H1 (cell line): ENCODE data around the gene ODF4. TPM values are rescaled to one million over a fixed set of nuclear protein-coding genes. Genes with fewer than 3 reads are reported as not detected.
"Not testable (repeated sequence)": the region's sequence is repeated elsewhere in the genome, so short reads cannot be mapped to it uniquely, and the experiment has no call there.

Experiments
- CTCF ChIA-PET: fragments of 300-600 bp; sonication (Branson Sonifier 250); formaldehyde crosslinking; loops from one replicate; lab custom pipeline; 2021; ENCODE audit not compliant: partially characterized antibody; lab: Charles Lee
- POLR2A ChIA-PET: fragments of 300-600 bp; sonication (Branson Sonifier 250); formaldehyde crosslinking; loops from one replicate; lab custom pipeline; 2021; ENCODE audit warnings: inconsistent platforms; ENCODE audit not compliant: partially characterized antibody; lab: Charles Lee
- DNase-seq, 2 experiments: peaks; one replicate each; pipeline versions ENCODE4 v3.0.0 to v3.0.0-alpha.2; 2010 to 2022; ENCODE audit warnings: low spot score in 2 of 2, low read depth in 1 of 2, mixed read lengths in 1 of 2
- FAIRE-seq: peaks from 2 replicates; lab custom pipeline; 2011; peaks lifted over from hg19 to GRCh38; lab: Jason Lieb, UNC
- H2AFZ ChIP-seq: 2 replicates; pipeline ENCODE4 v1.8.1; 2012; ENCODE audit warnings: low read length, inconsistent platforms
- H2AK5ac ChIP-seq: 2 replicates; pipeline ENCODE4 v1.6.1; 2013; ENCODE audit warnings: low read depth, low read length
- H2BK120ac ChIP-seq: replicated peaks from 2 replicates; pipeline ENCODE3; 2013; ENCODE audit warnings: low read depth, low read length, inconsistent platforms
- H2BK12ac ChIP-seq: 2 replicates; pipeline ENCODE4 v1.6.1; 2013; ENCODE audit warnings: low read depth, low read length
- H2BK15ac ChIP-seq: 2 replicates; pipeline ENCODE4 v1.6.1; 2013; ENCODE audit warnings: low read length
- H2BK20ac ChIP-seq: 2 replicates; pipeline ENCODE4 v1.6.1; 2013; ENCODE audit warnings: low read length
- H2BK5ac ChIP-seq: 2 replicates; pipeline ENCODE4 v1.6.1; 2013; ENCODE audit warnings: low read depth, low read length
- H3K14ac ChIP-seq: 2 replicates; pipeline ENCODE4 v1.6.1; 2013; ENCODE audit warnings: inconsistent platforms; ENCODE audit not compliant: insufficient read length
- H3K18ac ChIP-seq: 2 replicates; pipeline ENCODE4 v1.6.1; 2013; ENCODE audit warnings: low read length; ENCODE audit errors: extremely low read depth
- H3K23ac ChIP-seq: 2 replicates; pipeline ENCODE4 v1.6.1; 2013; ENCODE audit warnings: inconsistent platforms; ENCODE audit not compliant: insufficient read length
- H3K23me2 ChIP-seq: 2 replicates; pipeline ENCODE4 v1.6.1; 2013; ENCODE audit warnings: low read depth, low read length
- H3K27ac ChIP-seq: 2 replicates; pipeline ENCODE4 v1.6.1; 2011; ENCODE audit warnings: low read depth, low read length, inconsistent platforms
- H3K27me3 ChIP-seq, 4 experiments: replicated peaks in 1 of 4; 1 replicate in 1 of 4; 2 replicates in 3 of 4; pipeline versions ENCODE4 v1.6.1 to v1.8.1; 2011 to 2013; ENCODE audit warnings: low read length in 3 of 4, mild to moderate bottlenecking in 3 of 4, inconsistent platforms in 2 of 4, mixed read lengths in 2 of 4, moderate library complexity in 1 of 4; ENCODE audit not compliant: control insufficient read depth in 3 of 4, insufficient read depth in 3 of 4; ENCODE audit errors: extremely low read depth in 1 of 4
- H3K36me3 ChIP-seq, 4 experiments: 2 replicates each; pipeline versions ENCODE4 v1.6.1 to v1.8.1; 2011 to 2013; ENCODE audit warnings: mild to moderate bottlenecking in 4 of 4, low read length in 3 of 4, moderate library complexity in 2 of 4, control low read depth in 1 of 4, inconsistent platforms in 1 of 4; ENCODE audit not compliant: insufficient read depth in 4 of 4, control insufficient read depth in 2 of 4
- H3K4ac ChIP-seq: replicated peaks from 2 replicates; pipeline ENCODE3; 2013; ENCODE audit warnings: low read length, low read depth, mixed read lengths, inconsistent platforms; ENCODE audit not compliant: insufficient read length
- H3K4me1 ChIP-seq, 4 experiments: replicated peaks in 1 of 4; 1 replicate in 1 of 4; 2 replicates in 3 of 4; pipeline versions ENCODE4 v1.6.1 to v1.8.1; 2011 to 2013; ENCODE audit warnings: low read length in 3 of 4, inconsistent platforms in 2 of 4, mixed read lengths in 1 of 4; ENCODE audit not compliant: insufficient read depth in 4 of 4, control insufficient read depth in 3 of 4
- H3K4me2 ChIP-seq, 2 experiments: 2 replicates each; pipeline versions ENCODE4 v1.6.1 to v1.8.1; 2011 to 2013; ENCODE audit warnings: low read depth in 2 of 2, low read length in 2 of 2, control low read depth in 1 of 2, inconsistent platforms in 1 of 2, mild to moderate bottlenecking in 1 of 2; ENCODE audit not compliant: insufficient read depth in 1 of 2
- H3K4me3 ChIP-seq, 4 experiments: fragments of 200-600, 300-600 bp in 1 of 4; sonication (generic), shearing (Covaris generic), sonication (Bioruptor Twin) in 1 of 4; 2 replicates each; pipeline versions ENCODE4 v1.5.1 to v1.8.1; 2011 to 2016; ENCODE audit warnings: low read length in 4 of 4, low read depth in 3 of 4, control low read depth in 2 of 4, inconsistent platforms in 2 of 4, mild to moderate bottlenecking in 2 of 4, mixed read lengths in 1 of 4, moderate library complexity in 1 of 4; ENCODE audit not compliant: insufficient read depth in 2 of 4; ENCODE audit errors: extremely low read depth in 1 of 4
- H3K56ac ChIP-seq: replicated peaks from 2 replicates; pipeline ENCODE3; 2013; ENCODE audit warnings: low read depth, mild to moderate bottlenecking, mixed read lengths, low read length, inconsistent platforms; ENCODE audit not compliant: insufficient read length
- H3K79me1 ChIP-seq: 2 replicates; pipeline ENCODE4 v1.6.1; 2013; ENCODE audit warnings: low read depth, low read length, control low read depth
- H3K79me2 ChIP-seq, 2 experiments: 2 replicates each; pipeline versions ENCODE4 v1.6.1 to v1.8.1; 2012 to 2013; ENCODE audit warnings: low read length in 2 of 2, mild to moderate bottlenecking in 2 of 2, inconsistent platforms in 1 of 2; ENCODE audit not compliant: insufficient read depth in 2 of 2, control insufficient read depth in 1 of 2
- H3K9ac ChIP-seq, 4 experiments: replicated peaks in 1 of 4; 1 replicate in 1 of 4; 2 replicates in 3 of 4; pipeline versions ENCODE4 v1.6.1 to v1.8.1; 2011 to 2013; ENCODE audit warnings: low read depth in 3 of 4, low read length in 3 of 4, control low read depth in 2 of 4, mild to moderate bottlenecking in 2 of 4, moderate library complexity in 2 of 4, inconsistent platforms in 1 of 4; ENCODE audit errors: extremely low read depth in 1 of 4
- H3K9me3 ChIP-seq, 2 experiments: 2 replicates each; pipeline versions ENCODE4 v1.6.1 to v1.8.1; 2012 to 2013; ENCODE audit warnings: mild to moderate bottlenecking in 2 of 2, moderate library complexity in 2 of 2, control low read depth in 1 of 2, inconsistent platforms in 1 of 2, low read depth in 1 of 2, low read length in 1 of 2, mixed read lengths in 1 of 2; ENCODE audit not compliant: insufficient read depth in 2 of 2
- H4K20me1 ChIP-seq, 2 experiments: replicated peaks in 1 of 2; 2 replicates each; pipeline versions ENCODE3 to v1.8.1; 2011 to 2013; ENCODE audit warnings: inconsistent platforms in 2 of 2, low read length in 2 of 2, mild to moderate bottlenecking in 1 of 2; ENCODE audit not compliant: insufficient read depth in 2 of 2, control insufficient read depth in 1 of 2
- H4K5ac ChIP-seq: 2 replicates; pipeline ENCODE4 v1.6.1; 2013; ENCODE audit warnings: low read length, low read depth, mixed read lengths, inconsistent platforms; ENCODE audit not compliant: insufficient read length
- H4K8ac ChIP-seq: 2 replicates; pipeline ENCODE4 v1.8.0; 2013; ENCODE audit warnings: mild to moderate bottlenecking, moderate library complexity, low read length, inconsistent platforms; ENCODE audit not compliant: insufficient read depth; ENCODE audit errors: extremely low read depth
- H4K91ac ChIP-seq: replicated peaks from 2 replicates; pipeline ENCODE3; 2013; ENCODE audit warnings: low read length, mixed read lengths, inconsistent platforms; ENCODE audit not compliant: insufficient read length
- POLR2AphosphoS5 ChIP-seq: IDR thresholded peaks from 2 replicates; pipeline ENCODE4 v1.6.1; 2011; ENCODE audit warnings: low read depth, low read length
- WGBS, 2 experiments: shearing (Covaris generic) in 1 of 2; methylation state at CpG; one replicate each; pipeline versions ENCODE4 v1.1.6 to v1.1.7; 2013 to 2015; ENCODE audit warnings: low lambda C conversion rate in 2 of 2, mixed read lengths in 2 of 2, inconsistent platforms in 1 of 2, low coverage in 1 of 2, missing lambda C conversion rate in 1 of 2; ENCODE audit not compliant: insufficient replicate concordance in 2 of 2, insufficient coverage in 1 of 2, insufficient read length in 1 of 2; ENCODE audit errors: extremely low coverage in 1 of 2, missing lambda C conversion rate in 1 of 2; 5-methylcytosine and 5-hydroxymethylcytosine counted together
- polyA plus RNA-seq, 7 experiments: library from polyadenylated mRNA; depleted of rRNA in 3 of 7; stranded (reverse) in 5 of 7; unstranded in 2 of 7; fragments of >200 nt in 5 of 7; fragments of 200-250 nt in 2 of 7; gene quantifications; 1 replicate in 5 of 7; 2 replicates in 1 of 7; 4 replicates in 1 of 7; pipeline versions ENCODE4 v1.2.1 to v1.2.3, GENCODE V29; 2011 to 2013; ENCODE audit warnings: missing spikeins in 2 of 7, mixed read lengths in 2 of 7
- total RNA-seq: library from RNA; stranded (reverse); fragmentation: NEBNext Ultra II Directional; extraction: Animal tissue kit (Norgen Biotek cat#: 25700); gene quantifications from 2 replicates; pipeline ENCODE4 v1.2.1, GENCODE V29; 2021

ODF4 gene
- total and polyA plus RNA-seq, 2 of the 8 experiments (the other 6 are each of a cell fraction or from before 2014, with no cell fraction given), result not detected

- H3K9me3 ChIP-seq, H2BK120ac ChIP-seq, H3K4ac ChIP-seq, H2AFZ ChIP-seq, H3K4me3 ChIP-seq, H3K4me2 ChIP-seq, H3K27ac ChIP-seq, H3K18ac ChIP-seq, H3K23ac ChIP-seq, H3K27me3 ChIP-seq, H2AK5ac ChIP-seq, H2BK15ac ChIP-seq, FAIRE-seq, DNase-seq, CTCF ChIA-PET, H2BK12ac ChIP-seq, H2BK20ac ChIP-seq, H3K79me1 ChIP-seq, H3K14ac ChIP-seq, H4K91ac ChIP-seq, H4K8ac ChIP-seq, H2BK5ac ChIP-seq, H3K9ac ChIP-seq, H3K56ac ChIP-seq: not testable (repeated sequence)
- POLR2A ChIA-PET, result interaction anchor here (1.6 to 4.3 kb wide), 9 partner anchors 10 to 130 kb away, joined by 3 to 66 read pairs (median 16); partner anchors contain the start of genes CTC1, ODF4 and PFAS
- peaks cover 0 to 15% (median 3%) of the 10 kb centered on the region in 4 experiments; a peak in 4 of 7 replicates for H3K4me1 ChIP-seq
- peaks cover 27 to 56% (median 41%) of the 10 kb centered on the region in 4 experiments for H3K36me3 ChIP-seq
- peaks cover 10 to 15% of the 10 kb centered on the region in 2 experiments for H4K20me1 ChIP-seq
- peaks cover 12% of the 10 kb centered on the region for H3K23me2 ChIP-seq
- 0 out of 2 replicates have a peak, but pooled peaks have one; percentile 47 for TF ChIP-seq POLR2AphosphoS5
- TF ChIP-seq, all 59 proteins: peak for 1; not testable (repeated sequence) for 58
- not testable (repeated sequence) for H4K5ac ChIP-seq
- H3K79me2 ChIP-seq, result peaks cover 13 to 40% of the 10 kb centered on the region in 2 experiments; a peak in 3 of 4 replicates
- WGBS, 2 experiments, result 92% methylated on average over 8 of the region's 8 CpGs; no CpG with 5 or more reads in 1 of the 2 experiments
Measured at GRCh38 chr17:8378117-8378516, 38.5 kb downstream of the ODF4 start.
